ENCODE results near the gene CLIP4.

DNA sequence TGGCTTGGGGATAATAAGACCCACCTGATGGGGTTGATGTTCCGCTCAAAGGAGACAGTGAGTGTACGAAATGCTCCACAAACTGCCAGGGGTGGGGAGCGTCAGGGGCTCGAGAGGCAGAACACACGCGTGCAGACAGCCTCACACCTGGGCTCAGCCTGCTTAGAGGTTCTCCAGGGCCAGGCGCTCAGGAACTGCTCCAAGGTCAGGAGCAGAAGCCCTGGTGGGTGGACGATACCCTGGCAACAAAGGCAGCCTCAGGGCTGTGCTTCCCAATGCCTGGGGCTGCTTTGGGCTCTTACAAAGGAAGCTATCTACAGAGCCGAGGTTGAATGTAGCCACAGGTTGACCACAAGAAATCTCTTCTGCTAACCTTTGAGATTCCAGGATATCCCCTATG, 114.4 kb downstream of the CLIP4 start:
- TF ChIP-seq CTCF (IDR thresholded peaks at IDR 0.05) = no peak
- no peak for TF ChIP-seq EP300 (IDR thresholded peaks at IDR 0.05; ENCODE audit: low read depth)
- no peak for TF ChIP-seq POLR2AphosphoS5 (IDR thresholded peaks at IDR 0.05)
- no peak for TF ChIP-seq POLR2A (IDR thresholded peaks at IDR 0.05)

Measured in transverse colon (tissue), 4 donors.